K562 (cell line): ENCODE data around the gene KAT7. TPM values are rescaled to one million over a fixed set of nuclear protein-coding genes. Genes with fewer than 3 reads are reported as not detected.

Source experiments
- CREM ChIP-seq: IDR thresholded peaks from 2 replicates; pipeline ENCODE4 v1.6.1; 2014; ENCODE audit warnings: antibody characterized with exemption, low read depth
- ETS1 ChIP-seq: conservative IDR thresholded peaks from 2 replicates; pipeline ENCODE4 v1.6.1; 2011; ENCODE audit warnings: low read depth, mild to moderate bottlenecking, low read length; ENCODE audit not compliant: control insufficient read depth
- KDM1A ChIP-seq, 2 experiments: fragments of 450-650 bp; IDR thresholded peaks; 2 replicates each; pipeline ENCODE4 v1.6.1; 2016; ENCODE audit warnings: mild to moderate bottlenecking in 2 of 2
- KLF16 ChIP-seq: IDR thresholded peaks from 2 replicates; pipeline ENCODE4 v1.6.1; 2016; ENCODE audit warnings: antibody characterized with exemption
- MBD2 ChIP-seq: sonication (generic); IDR thresholded peaks from 2 replicates; pipeline ENCODE4 v1.6.1; 2016; ENCODE audit warnings: low read depth, borderline replicate concordance
- NBN ChIP-seq: fragments of 450-650 bp; IDR thresholded peaks from 2 replicates; pipeline ENCODE4 v1.6.1; 2016; ENCODE audit warnings: low read depth, mild to moderate bottlenecking
- NFIC ChIP-seq: fragments of 450-650 bp; IDR thresholded peaks from 2 replicates; pipeline ENCODE4 v1.6.1; 2017; ENCODE audit warnings: mild to moderate bottlenecking, inconsistent platforms
- PHTF2 ChIP-seq: fragments of 250-450 bp; sonication (Bioruptor Pico); IDR thresholded peaks from 2 replicates; pipeline ENCODE4 v1.5.0; 2021; ENCODE audit warnings: mild to moderate bottlenecking
- POLR2A ChIP-seq: fragments of 450-650 bp; conservative IDR thresholded peaks from 2 replicates; pipeline ENCODE4 v1.6.1; 2016
- SMAD2 ChIP-seq: fragments of 150-350 bp; IDR thresholded peaks from 2 replicates; pipeline ENCODE4 v1.6.1; 2014; ENCODE audit warnings: low read depth, mild to moderate bottlenecking, low read length
- SRSF3 ChIP-seq: fragments of 200-400 bp; formaldehyde crosslinking; IDR thresholded peaks from 2 replicates; pipeline ENCODE4 v1.6.1; 2016; ENCODE audit warnings: mild to moderate bottlenecking, low read length, moderate library complexity; ENCODE audit not compliant: insufficient read depth
- TCF3 ChIP-seq: sonication (generic); formaldehyde crosslinking; IDR thresholded peaks from 2 replicates; pipeline ENCODE4 v1.4.0; 2020; ENCODE audit warnings: mild to moderate bottlenecking, missing genetic modification reagents
- TFAP4 ChIP-seq: sonication (generic); formaldehyde crosslinking; IDR thresholded peaks from 2 replicates; pipeline ENCODE4 v1.8.0; 2022; ENCODE audit warnings: missing genetic modification reagents, mild to moderate bottlenecking, moderate library complexity, borderline replicate concordance
- ZNF184 ChIP-seq: sonication (generic); formaldehyde crosslinking; IDR thresholded peaks from 2 replicates; pipeline ENCODE4 v1.5.0; 2020; ENCODE audit warnings: missing genetic modification reagents
- ZNF212 ChIP-seq: fragments of 450-650 bp; formaldehyde crosslinking; IDR thresholded peaks from 2 replicates; pipeline ENCODE4 v1.4.0; 2020; ENCODE audit warnings: mild to moderate bottlenecking
- ZNF407 ChIP-seq: fragments of 450-650 bp; IDR thresholded peaks from 2 replicates; pipeline ENCODE4 v1.6.1; 2016; ENCODE audit warnings: low read depth
- ZNF589 ChIP-seq: fragments of 200-800 bp; sonication (Bioruptor generic); IDR thresholded peaks from 2 replicates; pipeline ENCODE4 v1.6.1; 2016; ENCODE audit warnings: low read depth, missing genetic modification characterization, missing compliant biosample characterization
- ZNF699 ChIP-seq: fragments of 250-450 bp; sonication (Bioruptor Pico); IDR thresholded peaks from 2 replicates; pipeline ENCODE4 v1.8.0; 2021; ENCODE audit warnings: mild to moderate bottlenecking, moderate library complexity; ENCODE audit not compliant: insufficient replicate concordance
- ZNF766 ChIP-seq: fragments of 200-800 bp; sonication (Bioruptor generic); conservative IDR thresholded peaks from 2 replicates; pipeline ENCODE4 v1.6.1; 2016; ENCODE audit warnings: missing genetic modification characterization, missing compliant biosample characterization
- polyA plus RNA-seq, 8 experiments: library from polyadenylated mRNA; depleted of rRNA in 4 of 8; stranded (reverse) in 5 of 8; unstranded in 3 of 8; fragments of >200 nt; fragmentation: Nextera tagmentation in 2 of 8; fragmentation: Illumina TruSeq in 1 of 8; extraction: Ambion mirVana in 2 of 8; extraction: Trizol in 1 of 8; gene quantifications; 2 replicates each; pipeline versions ENCODE4 v1.2.1 to v1.2.3, GENCODE V29; 2011 to 2014; ENCODE audit warnings: inconsistent platforms in 1 of 8, missing spikeins in 1 of 8
- total RNA-seq, 7 experiments: library from RNA; depleted of rRNA in 6 of 7; stranded (reverse); fragments of >200 nt in 6 of 7; fragmentation: Illumina TruSeq in 2 of 7; extraction: Trizol in 2 of 7; gene quantifications; 2 replicates each; pipeline versions ENCODE4 v1.2.1 to v1.2.3, GENCODE V29; 2011 to 2021; ENCODE audit warnings: low replicate concordance in 1 of 7

Gene KAT7
- total and polyA plus RNA-seq, 9 of the 15 experiments (the other 6 are each of a cell fraction or from before 2014, with no cell fraction given): 10.8 to 57.3 (median 34.8) TPM

GRCh38 chr17:49832840-49833599, 44.5 kb downstream of the KAT7 start (continued):
- TF ChIP-seq SRSF3 (no peak), SMAD2 (no peak), ZNF407 (no peak), CREM (no peak; the same call in 1 of the 2 replicates), NFIC (peak; percentile 23; the same call in 1 of the 2 replicates), TFAP4 (CRISPR knock-in tag) (no peak), ZNF699 (CRISPR knock-in tag) (no peak), KLF16 (peak; percentile 73; the same call in 1 of the 2 replicates), ZNF184 (CRISPR knock-in tag) (no peak), PHTF2 (no peak), NBN (no peak), POLR2A (no peak), TCF3 (CRISPR knock-in tag) (peak; percentile 86), ZNF589 (CRISPR knock-in tag) (peak; percentile 93; the same call in 1 of the 2 replicates), KDM1A (IDR thresholded peaks at IDR 0.05) (peak; percentile 65 to 66; a peak in 3 of 4 replicates), ETS1 (0 out of 2 replicates have a peak, but pooled peaks have one; percentile 14), MBD2 (no peak), ZNF766 (CRISPR knock-in tag) (peak; percentile 66; the same call in 1 of the 2 replicates), ZNF212 (CRISPR knock-in tag) (no peak)
